GM12878 (cell line): ENCODE measurements around the gene SLC2A4.

Experiments
- CREB1 ChIP-seq: IDR thresholded peaks from 2 replicates; pipeline ENCODE4 v1.6.1; 2012; ENCODE audit warnings: low read depth, mild to moderate bottlenecking, inconsistent platforms
- FOXK2 ChIP-seq: fragments of 450-650 bp; IDR thresholded peaks from 2 replicates; pipeline ENCODE4 v1.6.1; 2017; ENCODE audit warnings: mild to moderate bottlenecking, moderate library complexity
- KDM1A ChIP-seq: fragments of 200-600 bp; sonication (generic); IDR thresholded peaks from 2 replicates; pipeline ENCODE4 v1.6.1; 2016; ENCODE audit warnings: borderline replicate concordance
- USF2 ChIP-seq: IDR thresholded peaks from 2 replicates; pipeline ENCODE4 v1.6.1; 2011; ENCODE audit warnings: low read depth, low read length, improper control_type of control experiment, borderline replicate concordance
- ZNF384 ChIP-seq: IDR thresholded peaks from 2 replicates; pipeline ENCODE4 v1.6.1; 2012; ENCODE audit warnings: low read depth, mild to moderate bottlenecking, low read length, improper control_type of control experiment, borderline replicate concordance
- TF ChIP-seq, protein P1 (sequence below), 3 experiments: IDR thresholded peaks in 2 of 3; conservative IDR thresholded peaks in 1 of 3; 2 replicates each; pipeline ENCODE4 v1.5.1; 2011; ENCODE audit warnings: low read depth in 3 of 3, low read length in 3 of 3, mild to moderate bottlenecking in 3 of 3, control low read depth in 2 of 3, moderate library complexity in 2 of 3, inconsistent platforms in 1 of 3, mixed read lengths in 1 of 3; ENCODE audit not compliant: control insufficient read depth in 2 of 3, insufficient read depth in 1 of 3; ENCODE audit errors: extremely low read depth in 1 of 3

DNA sequence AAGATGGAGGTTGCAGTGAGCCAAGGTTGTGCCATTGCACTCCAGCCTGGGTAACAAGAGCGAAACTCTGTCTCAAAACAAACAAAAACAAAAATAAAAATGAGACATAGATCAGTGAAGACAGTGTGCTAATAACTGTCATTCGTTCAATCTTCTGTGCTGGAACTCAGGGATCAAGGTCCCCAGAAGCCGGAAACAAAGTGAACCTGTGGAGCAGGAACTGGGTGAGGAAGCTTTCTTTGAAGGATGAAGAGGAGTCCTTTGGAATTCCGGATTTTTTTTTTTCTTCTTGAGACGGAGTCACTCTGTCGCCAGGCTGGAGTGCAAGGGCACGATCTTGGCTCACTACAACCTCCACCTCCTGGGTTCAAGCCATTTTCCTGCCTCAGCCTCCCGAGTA is 2.1 kb upstream of the SLC2A4 start:
- TF ChIP-seq, protein P1, sequence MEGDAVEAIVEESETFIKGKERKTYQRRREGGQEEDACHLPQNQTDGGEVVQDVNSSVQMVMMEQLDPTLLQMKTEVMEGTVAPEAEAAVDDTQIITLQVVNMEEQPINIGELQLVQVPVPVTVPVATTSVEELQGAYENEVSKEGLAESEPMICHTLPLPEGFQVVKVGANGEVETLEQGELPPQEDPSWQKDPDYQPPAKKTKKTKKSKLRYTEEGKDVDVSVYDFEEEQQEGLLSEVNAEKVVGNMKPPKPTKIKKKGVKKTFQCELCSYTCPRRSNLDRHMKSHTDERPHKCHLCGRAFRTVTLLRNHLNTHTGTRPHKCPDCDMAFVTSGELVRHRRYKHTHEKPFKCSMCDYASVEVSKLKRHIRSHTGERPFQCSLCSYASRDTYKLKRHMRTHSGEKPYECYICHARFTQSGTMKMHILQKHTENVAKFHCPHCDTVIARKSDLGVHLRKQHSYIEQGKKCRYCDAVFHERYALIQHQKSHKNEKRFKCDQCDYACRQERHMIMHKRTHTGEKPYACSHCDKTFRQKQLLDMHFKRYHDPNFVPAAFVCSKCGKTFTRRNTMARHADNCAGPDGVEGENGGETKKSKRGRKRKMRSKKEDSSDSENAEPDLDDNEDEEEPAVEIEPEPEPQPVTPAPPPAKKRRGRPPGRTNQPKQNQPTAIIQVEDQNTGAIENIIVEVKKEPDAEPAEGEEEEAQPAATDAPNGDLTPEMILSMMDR (IDR thresholded peaks at IDR 0.05 in 2 of 3, conservative IDR thresholded peaks at IDR 0.05 in 1 of 3; ENCODE audit: control insufficient read depth in 2 of 3, extremely low read depth in 1 of 3, insufficient read depth in 1 of 3, low read depth in 3 of 3, low read length in 3 of 3): no peak
- TF ChIP-seq USF2 (no peak), FOXK2 (no peak), CREB1 (no peak), ZNF384 (no peak), KDM1A (no peak)
